B cell (primary cell): ENCODE results near the gene CLSTN2. TPM values are rescaled to one million over a fixed set of nuclear protein-coding genes. Genes with fewer than 3 reads are reported as not detected.

ENCODE experiments used
- ATAC-seq: fragments of 200-7000 bp; cut with Tn5 transposase; one replicate; pipeline ENCODE4 v1.10.0; 2021; ENCODE audit warnings: low read depth, mild to moderate bottlenecking, moderate number of reproducible peaks, moderate library complexity
- CTCF ChIA-PET: fragments of 350-600 bp; sonication (Branson Sonifier 250); formaldehyde crosslinking; loops from one replicate; lab custom pipeline; 2021; ENCODE audit warnings: antibody characterized with exemption, inconsistent platforms; lab: Charles Lee
- POLR2A ChIA-PET: fragments of 350-600 bp; sonication (Branson Sonifier 250); formaldehyde crosslinking; loops from one replicate; lab custom pipeline; 2021; ENCODE audit warnings: antibody characterized with exemption; lab: Charles Lee
- DNase-seq: peaks from one replicate; pipeline ENCODE4 v3.0.0; 2013
- H2AFZ ChIP-seq: 2 replicates; pipeline ENCODE4 v1.6.1; 2012; ENCODE audit warnings: mild to moderate bottlenecking, low read depth, low read length; ENCODE audit not compliant: insufficient read depth, poor library complexity, severe bottlenecking
- H3K27ac ChIP-seq, 2 donors: 1 replicate in 1 of 2; 2 replicates in 1 of 2; pipeline ENCODE4 v1.5.1; 2012 to 2013; ENCODE audit warnings: low read length in 2 of 2, mild to moderate bottlenecking in 2 of 2, moderate library complexity in 1 of 2
- H3K27me3 ChIP-seq, 4 experiments: fragments of 200-600 bp in 1 of 4; sonication (generic) in 1 of 4; replicated peaks in 1 of 4; 1 replicate in 2 of 4; 2 replicates in 2 of 4; pipeline versions ENCODE4 v1.6.1 to v1.7.0; 2013 to 2016; ENCODE audit warnings: low read length in 3 of 4, mild to moderate bottlenecking in 2 of 4, mixed read lengths in 1 of 4, moderate library complexity in 1 of 4; ENCODE audit not compliant: insufficient read depth in 4 of 4, control insufficient read depth in 3 of 4; ENCODE audit errors: control extremely low read depth in 1 of 4
- H3K36me3 ChIP-seq, 2 experiments: replicated peaks in 1 of 2; 1 replicate in 1 of 2; 2 replicates in 1 of 2; pipeline versions ENCODE4 v1.6.1 to v1.7.1; 2013; ENCODE audit warnings: low read length in 1 of 2; ENCODE audit not compliant: insufficient read depth in 2 of 2, control insufficient read depth in 1 of 2; ENCODE audit errors: control extremely low read depth in 1 of 2, extremely low read depth in 1 of 2
- H3K4me1 ChIP-seq, 2 donors: fragments of 200-600 bp in 1 of 2; sonication (generic) in 1 of 2; 1 replicate in 1 of 2; 2 replicates in 1 of 2; pipeline versions ENCODE4 v1.5.1 to v1.6.1; 2013 to 2017; ENCODE audit warnings: low read length in 2 of 2; ENCODE audit not compliant: control insufficient read depth in 2 of 2, insufficient read depth in 2 of 2
- H3K4me2 ChIP-seq: replicated peaks from 2 replicates; pipeline ENCODE3; 2012; ENCODE audit warnings: mild to moderate bottlenecking, low read depth, low read length; ENCODE audit not compliant: poor library complexity, severe bottlenecking
- H3K4me3 ChIP-seq, 5 experiments: fragments of 200-600 bp in 1 of 5; sonication (generic) in 1 of 5; 1 replicate in 3 of 5; 2 replicates in 2 of 5; pipeline versions ENCODE4 v1.5.1 to v1.7.0; 2011 to 2016; ENCODE audit warnings: low read length in 4 of 5, mild to moderate bottlenecking in 4 of 5, low read depth in 2 of 5, control low read depth in 1 of 5, moderate library complexity in 1 of 5; ENCODE audit not compliant: insufficient read depth in 1 of 5; ENCODE audit errors: control extremely low read depth in 1 of 5, extremely low read depth in 1 of 5
- H3K79me2 ChIP-seq: fragments of 200-600 bp; sonication (generic); one replicate; pipeline ENCODE4 v1.6.0; 2016; ENCODE audit warnings: low read length; ENCODE audit not compliant: control insufficient read depth, insufficient read depth
- H3K9ac ChIP-seq: fragments of 200-600 bp; sonication (generic); 2 replicates; pipeline ENCODE4 v1.6.1; 2017; ENCODE audit warnings: mild to moderate bottlenecking, low read length, moderate library complexity
- H3K9me3 ChIP-seq, 3 donors: one replicate each; pipeline versions ENCODE4 v1.6.1 to v1.7.1; 2013; ENCODE audit warnings: low read length in 2 of 3; ENCODE audit not compliant: control insufficient read depth in 2 of 3, insufficient read depth in 1 of 3; ENCODE audit errors: control extremely low read depth in 1 of 3
- H4K20me1 ChIP-seq: 2 replicates; pipeline ENCODE4 v1.6.0; 2012; ENCODE audit warnings: mild to moderate bottlenecking, low read length; ENCODE audit not compliant: insufficient read depth, control insufficient read depth, poor library complexity, severe bottlenecking
- H3K27ac Mint-ChIP-seq: one replicate; pipeline ENCODE4 v1.8.0; 2021; ENCODE audit warnings: mixed read lengths
- H3K27me3 Mint-ChIP-seq: one replicate; pipeline ENCODE4 v1.8.0; 2021; ENCODE audit warnings: mixed read lengths
- H3K4me1 Mint-ChIP-seq: one replicate; pipeline ENCODE4 v1.8.0; 2021; ENCODE audit warnings: mixed read lengths
- H3K4me3 Mint-ChIP-seq: one replicate; pipeline ENCODE4 v1.8.0; 2021; ENCODE audit warnings: mixed read lengths
- H3K9me3 Mint-ChIP-seq: one replicate; pipeline ENCODE4 v1.8.0; 2022; ENCODE audit warnings: mixed read lengths; ENCODE audit not compliant: insufficient read depth
- EZH2 ChIP-seq: IDR thresholded peaks from 2 replicates; pipeline ENCODE4 v1.6.1; 2012; ENCODE audit warnings: borderline replicate concordance, low read depth, mild to moderate bottlenecking, moderate library complexity, low read length; ENCODE audit not compliant: insufficient read depth, poor library complexity, severe bottlenecking
- WGBS: methylation state at CpG from one replicate; pipeline ENCODE4 v1.1.5; 2013; ENCODE audit warnings: missing lambda C conversion rate; ENCODE audit not compliant: insufficient coverage; 5-methylcytosine and 5-hydroxymethylcytosine counted together
- intact Hi-C: fragments of 100-400 bp; cut with micrococcal nuclease; formaldehyde crosslinking; loops from one replicate; pipeline ENCODE4 v1.10.0; 2022
- polyA plus RNA-seq: library from polyadenylated mRNA; depleted of rRNA; stranded (reverse); fragments of >200 nt; gene quantifications from 2 replicates; pipeline ENCODE4 v1.2.3, GENCODE V29; 2012
- total RNA-seq, 2 donors: library from RNA; stranded (reverse); fragments of 120-200 nt in 1 of 2; gene quantifications; 1 replicate in 1 of 2; 2 replicates in 1 of 2; pipeline versions ENCODE4 v1.2.3 to v1.2.4, GENCODE V29; 2013 to 2022
- TF ChIP-seq, protein P1 (sequence below): fragments of 200-600 bp; IDR thresholded peaks from one replicate; pipeline ENCODE4 v1.8.0; 2022; ENCODE audit warnings: antibody characterized with exemption, mild to moderate bottlenecking

The CLSTN2 gene
- total and polyA plus RNA-seq, 2 donors (not counting 1 experiment from before 2014, with no cell fraction given), result not detected

DNA sequence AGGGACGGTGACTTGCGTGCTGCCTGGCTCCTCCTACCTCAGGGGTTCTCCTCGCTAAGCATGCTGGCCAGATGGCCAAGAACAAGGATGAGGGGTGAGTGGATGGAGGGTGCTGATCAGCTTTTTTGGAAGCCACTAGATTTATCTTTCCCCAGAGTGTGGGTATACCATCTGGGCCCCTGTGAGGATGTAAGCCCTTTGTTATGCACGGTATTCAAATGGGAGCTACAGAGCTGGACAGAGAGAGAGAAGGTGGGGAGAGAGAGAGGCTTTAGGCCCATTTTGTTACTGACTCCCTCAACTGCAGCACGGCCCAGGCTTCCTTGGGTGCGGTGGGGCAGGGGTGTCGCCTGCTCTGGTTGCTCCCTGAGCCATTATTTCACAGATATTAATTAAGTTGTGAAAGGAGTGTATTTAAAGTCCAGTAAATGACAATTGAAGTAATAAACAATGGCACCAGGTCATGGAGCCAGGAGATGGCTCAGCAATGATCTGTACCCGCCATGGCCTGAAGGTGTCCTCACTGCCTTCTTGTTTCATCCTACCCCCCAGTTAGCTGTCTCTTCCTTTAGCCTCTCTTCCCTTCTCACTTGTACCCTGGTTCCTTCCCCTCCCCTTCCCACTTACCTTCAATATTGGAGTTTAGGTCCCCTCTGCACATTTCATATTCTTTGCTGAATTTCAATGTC lies 158.0 kb downstream of the CLSTN2 start:
- intact Hi-C loops, result no loop called here
- no peaks in the 10 kb centered on the region for H3K36me3 ChIP-seq
- H3K79me2 ChIP-seq, result no peaks in the 10 kb centered on the region
- Mint-ChIP-seq H3K4me1 (no peaks in the 10 kb centered on the region), H3K27me3 (no peaks in the 10 kb centered on the region), H3K27ac (no peak overlapping the region), H3K9me3 (no peaks in the 10 kb centered on the region), H3K4me3 (no peak overlapping the region)
- H3K4me3 ChIP-seq, result no peak overlapping the region
- TF ChIP-seq, protein P1, sequence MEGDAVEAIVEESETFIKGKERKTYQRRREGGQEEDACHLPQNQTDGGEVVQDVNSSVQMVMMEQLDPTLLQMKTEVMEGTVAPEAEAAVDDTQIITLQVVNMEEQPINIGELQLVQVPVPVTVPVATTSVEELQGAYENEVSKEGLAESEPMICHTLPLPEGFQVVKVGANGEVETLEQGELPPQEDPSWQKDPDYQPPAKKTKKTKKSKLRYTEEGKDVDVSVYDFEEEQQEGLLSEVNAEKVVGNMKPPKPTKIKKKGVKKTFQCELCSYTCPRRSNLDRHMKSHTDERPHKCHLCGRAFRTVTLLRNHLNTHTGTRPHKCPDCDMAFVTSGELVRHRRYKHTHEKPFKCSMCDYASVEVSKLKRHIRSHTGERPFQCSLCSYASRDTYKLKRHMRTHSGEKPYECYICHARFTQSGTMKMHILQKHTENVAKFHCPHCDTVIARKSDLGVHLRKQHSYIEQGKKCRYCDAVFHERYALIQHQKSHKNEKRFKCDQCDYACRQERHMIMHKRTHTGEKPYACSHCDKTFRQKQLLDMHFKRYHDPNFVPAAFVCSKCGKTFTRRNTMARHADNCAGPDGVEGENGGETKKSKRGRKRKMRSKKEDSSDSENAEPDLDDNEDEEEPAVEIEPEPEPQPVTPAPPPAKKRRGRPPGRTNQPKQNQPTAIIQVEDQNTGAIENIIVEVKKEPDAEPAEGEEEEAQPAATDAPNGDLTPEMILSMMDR, result no peak
- no peak for TF ChIP-seq EZH2
- CTCF ChIA-PET, result no interaction called here
- peaks cover 0 to 6% (median 0%) of the 10 kb centered on the region in 3 donors for H3K9me3 ChIP-seq
- no peak overlapping the region for H3K9ac ChIP-seq
- whole genome bisulfite sequencing, result 100% methylated on average over 1 of the region's 8 CpGs
- no peak overlapping the region for H3K4me2 ChIP-seq
- POLR2A ChIA-PET, result no interaction called here
- no peaks in the 10 kb centered on the region for H3K27me3 ChIP-seq
- H2AFZ ChIP-seq, result no peak overlapping the region
- H3K4me1 ChIP-seq, result no peaks in the 10 kb centered on the region
- no peak overlapping the region for H3K27ac ChIP-seq
- ATAC-seq, result no peak
- DNase-seq, result no peak
- H4K20me1 ChIP-seq, result no peaks in the 10 kb centered on the region

GRCh38 chr3:140093742-140094141 lies 158.8 kb downstream of the CLSTN2 start:
- no peak overlapping the region for H3K27ac Mint-ChIP-seq
- POLR2A ChIA-PET, result no interaction called here
- CTCF ChIA-PET, result no interaction called here

More at GRCh38 chr3:140093742-140094141, 158.8 kb downstream of the CLSTN2 start:
- no peak for ATAC-seq
- WGBS, result 91% methylated on average over 3 of the region's 5 CpGs
- Histone ChIP-seq H3K9me3 (peaks cover 0 to 6% (median 0%) of the 10 kb centered on the region in 3 donors), H3K36me3 (no peaks in the 10 kb centered on the region), H2AFZ (no peak overlapping the region), H3K27ac (no peak overlapping the region), H3K9ac (no peak overlapping the region), H3K79me2 (no peaks in the 10 kb centered on the region), H3K4me2 (no peak overlapping the region), H4K20me1 (no peaks in the 10 kb centered on the region), H3K4me1 (no peaks in the 10 kb centered on the region), H3K27me3 (no peaks in the 10 kb centered on the region), H3K4me3 (no peak overlapping the region)
- Mint-ChIP-seq H3K4me3 (no peak overlapping the region), H3K27me3 (no peaks in the 10 kb centered on the region), H3K4me1 (no peaks in the 10 kb centered on the region), H3K9me3 (no peaks in the 10 kb centered on the region)
- DNase-seq, result no peak
- intact Hi-C loops, result no loop called here
- TF ChIP-seq EZH2, result no peak
